SU-DHL-6 (cell line): ENCODE results near the gene TRAPPC6A.

Source experiments
- H2AFZ ChIP-seq: fragments of 200-600 bp; sonication (generic); 2 replicates; pipeline ENCODE4 v1.6.1; 2014; ENCODE audit warnings: low read depth, mild to moderate bottlenecking, moderate library complexity, mixed read lengths, antibody characterized with exemption, low read length; ENCODE audit not compliant: severe bottlenecking
- H3F3A ChIP-seq: fragments of 200-600 bp; shearing (Covaris generic); 2 replicates; pipeline ENCODE4 v1.6.0; 2016; ENCODE audit warnings: antibody characterized with exemption, mild to moderate bottlenecking; ENCODE audit not compliant: insufficient read depth
- H3K27ac ChIP-seq: fragments of 200-600 bp; sonication (generic); 2 replicates; pipeline ENCODE4 v1.5.1; 2016; ENCODE audit warnings: low read depth, mild to moderate bottlenecking, low read length, moderate library complexity, mixed read lengths
- H3K27me3 ChIP-seq: fragments of 200-600 bp; sonication (generic), shearing (Covaris generic); 2 replicates; pipeline ENCODE4 v1.6.0; 2014; ENCODE audit warnings: mild to moderate bottlenecking, low read length
- H3K36me3 ChIP-seq: fragments of 200-600 bp; sonication (generic); 2 replicates; pipeline ENCODE4 v1.6.1; 2014; ENCODE audit warnings: mild to moderate bottlenecking, low read length, mixed read lengths
- H3K4me2 ChIP-seq: fragments of 300-600, 200-600 bp; shearing (Covaris generic), sonication (generic); 2 replicates; pipeline ENCODE4 v1.6.0; 2014; ENCODE audit warnings: low read length, low read depth, mild to moderate bottlenecking; ENCODE audit not compliant: poor library complexity, severe bottlenecking
- H3K4me3 ChIP-seq: fragments of 200-600 bp; sonication (generic); 2 replicates; pipeline ENCODE4 v1.5.1; 2014; ENCODE audit warnings: antibody characterized with exemption, low read length, mild to moderate bottlenecking, mixed read lengths; ENCODE audit not compliant: insufficient read depth, poor library complexity, severe bottlenecking
- H3K79me2 ChIP-seq: fragments of 200-600 bp; sonication (generic); 2 replicates; pipeline ENCODE4 v1.6.1; 2014; ENCODE audit warnings: mild to moderate bottlenecking, low read length, moderate library complexity; ENCODE audit not compliant: insufficient read depth
- H3K9ac ChIP-seq: fragments of 200-600 bp; sonication (generic); 2 replicates; pipeline ENCODE4 v1.7.0; 2014; ENCODE audit warnings: mild to moderate bottlenecking, low read length
- H3K9me2 ChIP-seq: fragments of 200-600 bp; sonication (generic); replicated peaks from 2 replicates; pipeline ENCODE4 v1.6.1; 2014; ENCODE audit warnings: low read length; ENCODE audit not compliant: insufficient read depth
- H3K9me3 ChIP-seq: fragments of 200-600 bp; sonication (generic); 2 replicates; pipeline ENCODE4 v1.6.1; 2014; ENCODE audit warnings: low read length, mixed read lengths; ENCODE audit not compliant: insufficient read depth
- H4K20me1 ChIP-seq: fragments of 200-600 bp; sonication (generic); 2 replicates; pipeline ENCODE4 v1.6.1; 2014; ENCODE audit warnings: low read depth, mild to moderate bottlenecking, antibody characterized with exemption, low read length, moderate library complexity, mixed read lengths
- EZH2phosphoT487 ChIP-seq: fragments of 200-600 bp; sonication (generic), shearing (Covaris generic); conservative IDR thresholded peaks from 2 replicates; pipeline ENCODE4 v1.6.1; 2018; ENCODE audit warnings: mild to moderate bottlenecking, antibody characterized with exemption, low read length, moderate library complexity, mixed read lengths
- TF ChIP-seq, protein P1 (sequence below): fragments of 200-600 bp; sonication (generic); IDR thresholded peaks from one replicate; pipeline ENCODE4 v1.5.1; 2017; ENCODE audit warnings: antibody characterized with exemption, mild to moderate bottlenecking, low read length, moderate library complexity; ENCODE audit not compliant: insufficient read depth, poor library complexity, severe bottlenecking

The TRAPPC6A gene

DNA sequence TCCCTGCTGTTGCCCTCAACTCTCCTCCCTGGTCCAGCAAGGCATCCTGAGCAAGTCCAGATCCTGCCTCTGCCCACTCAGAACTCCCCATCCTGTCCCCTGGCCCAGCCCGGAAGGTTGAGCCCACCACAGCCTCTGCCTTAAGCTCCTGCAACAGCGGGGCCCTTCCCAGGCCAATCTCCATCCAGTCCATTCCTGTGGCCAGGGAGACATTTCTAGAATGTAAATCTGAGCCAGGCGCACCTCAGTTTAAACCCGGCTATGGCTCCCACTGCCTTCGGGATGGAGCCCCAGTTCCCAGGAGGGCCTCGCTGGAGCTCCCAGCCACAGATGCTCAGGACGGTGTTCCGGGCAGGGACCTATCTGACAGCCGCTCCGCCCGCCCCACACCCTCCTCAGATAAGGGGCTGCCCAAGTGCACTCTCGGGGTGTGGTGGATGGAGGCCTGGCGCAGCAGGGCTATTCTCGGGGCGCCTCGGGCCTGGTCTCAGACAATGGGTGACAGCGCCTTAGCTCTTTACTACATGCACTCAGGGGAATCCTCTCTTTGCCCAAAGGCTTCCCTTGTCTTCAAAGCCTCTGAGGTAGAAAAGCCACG is 5.3 kb downstream of the TRAPPC6A start:
- Histone ChIP-seq H2AFZ (no peak overlapping the region), H3K27ac (no peak overlapping the region), H3K9me3 (no peaks in the 10 kb centered on the region), H3K9me2 (no peaks in the 10 kb centered on the region), H3F3A (no peaks in the 10 kb centered on the region), H3K36me3 (no peaks in the 10 kb centered on the region), H4K20me1 (no peaks in the 10 kb centered on the region), H3K4me3 (no peak overlapping the region), H3K79me2 (no peaks in the 10 kb centered on the region; the same call in 1 of the 2 replicates), H3K27me3 (no peaks in the 10 kb centered on the region), H3K9ac (no peak overlapping the region), H3K4me2 (no peak overlapping the region)
- TF ChIP-seq, protein P1, sequence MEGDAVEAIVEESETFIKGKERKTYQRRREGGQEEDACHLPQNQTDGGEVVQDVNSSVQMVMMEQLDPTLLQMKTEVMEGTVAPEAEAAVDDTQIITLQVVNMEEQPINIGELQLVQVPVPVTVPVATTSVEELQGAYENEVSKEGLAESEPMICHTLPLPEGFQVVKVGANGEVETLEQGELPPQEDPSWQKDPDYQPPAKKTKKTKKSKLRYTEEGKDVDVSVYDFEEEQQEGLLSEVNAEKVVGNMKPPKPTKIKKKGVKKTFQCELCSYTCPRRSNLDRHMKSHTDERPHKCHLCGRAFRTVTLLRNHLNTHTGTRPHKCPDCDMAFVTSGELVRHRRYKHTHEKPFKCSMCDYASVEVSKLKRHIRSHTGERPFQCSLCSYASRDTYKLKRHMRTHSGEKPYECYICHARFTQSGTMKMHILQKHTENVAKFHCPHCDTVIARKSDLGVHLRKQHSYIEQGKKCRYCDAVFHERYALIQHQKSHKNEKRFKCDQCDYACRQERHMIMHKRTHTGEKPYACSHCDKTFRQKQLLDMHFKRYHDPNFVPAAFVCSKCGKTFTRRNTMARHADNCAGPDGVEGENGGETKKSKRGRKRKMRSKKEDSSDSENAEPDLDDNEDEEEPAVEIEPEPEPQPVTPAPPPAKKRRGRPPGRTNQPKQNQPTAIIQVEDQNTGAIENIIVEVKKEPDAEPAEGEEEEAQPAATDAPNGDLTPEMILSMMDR: no peak
- TF ChIP-seq EZH2phosphoT487: no peak

DNA sequence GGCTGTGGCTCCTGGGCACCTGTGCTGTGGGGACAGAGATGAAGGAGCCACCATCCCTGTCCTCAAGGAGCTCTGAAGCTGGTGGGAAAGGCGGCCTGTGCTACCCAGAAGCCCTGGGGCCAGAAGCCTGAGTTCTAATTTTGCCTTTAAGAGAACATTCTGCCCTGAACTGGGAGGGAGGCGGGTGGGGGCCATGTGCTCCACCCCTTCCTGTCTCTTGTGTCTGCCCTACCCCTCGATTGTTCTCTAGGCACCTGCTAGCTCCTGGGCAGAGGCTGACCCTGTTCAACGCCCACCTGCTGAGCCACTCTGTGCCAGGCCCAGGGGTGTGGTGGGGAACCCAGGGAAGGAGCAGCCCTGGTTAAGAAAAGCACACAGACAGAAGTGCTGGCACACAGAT is 5.9 kb downstream of the TRAPPC6A start:
- H3K27ac ChIP-seq: no peak overlapping the region
- H3K9ac ChIP-seq: no peak overlapping the region
- H3K9me3 ChIP-seq: no peaks in the 10 kb centered on the region

DNA sequence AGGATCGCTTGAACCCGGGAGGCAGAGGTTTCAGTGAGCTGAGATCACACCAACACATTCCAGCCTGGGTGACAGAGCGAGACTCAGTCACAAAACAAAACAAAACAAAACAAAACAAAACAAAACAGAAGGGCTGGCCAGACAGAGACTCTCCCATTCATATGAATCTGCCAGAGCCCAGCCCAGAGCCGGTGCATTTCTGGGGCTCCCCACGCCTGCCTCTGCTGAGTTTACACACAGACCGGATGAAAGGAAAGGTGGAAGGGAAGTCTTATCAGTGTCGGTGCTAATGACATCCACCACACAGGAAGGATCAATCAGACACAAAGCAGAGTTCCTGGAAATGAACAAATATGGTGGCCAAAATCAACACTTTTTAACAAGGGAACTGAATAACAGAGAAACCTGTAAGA is 6.8 kb downstream of the TRAPPC6A start:
- H3K79me2 ChIP-seq: no peaks in the 10 kb centered on the region
- H3K36me3 ChIP-seq: no peaks in the 10 kb centered on the region
- no peaks in the 10 kb centered on the region for H3K9me2 ChIP-seq
- H2AFZ ChIP-seq: no peak overlapping the region
- no peaks in the 10 kb centered on the region for H3K9me3 ChIP-seq
- H4K20me1 ChIP-seq: no peaks in the 10 kb centered on the region
- H3K27me3 ChIP-seq: no peaks in the 10 kb centered on the region
- H3F3A ChIP-seq: no peaks in the 10 kb centered on the region
- no peak overlapping the region for H3K27ac ChIP-seq
- TF ChIP-seq, protein P1: no peak
- no peak for TF ChIP-seq EZH2phosphoT487
- no peak overlapping the region for H3K4me3 ChIP-seq
- H3K4me2 ChIP-seq: no peak overlapping the region
- H3K9ac ChIP-seq: no peak overlapping the region

More for the DNA sequence above, 5.9 kb downstream of the TRAPPC6A start:
- Histone ChIP-seq H2AFZ (no peak overlapping the region), H3K27me3 (no peaks in the 10 kb centered on the region), H3K9me2 (no peaks in the 10 kb centered on the region), H4K20me1 (no peaks in the 10 kb centered on the region), H3K4me2 (no peak overlapping the region), H3F3A (no peaks in the 10 kb centered on the region), H3K79me2 (no peaks in the 10 kb centered on the region), H3K4me3 (no peak overlapping the region), H3K36me3 (no peaks in the 10 kb centered on the region)
- TF ChIP-seq, protein P1: no peak
- no peak for TF ChIP-seq EZH2phosphoT487
